HepG2 (cell line): Measurements from ENCODE around the gene OPRL1. TPM values are rescaled to one million over a fixed set of nuclear protein-coding genes. Genes with fewer than 3 reads are reported as not detected.

Source experiments
- ARHGAP35 ChIP-seq: sonication (generic); formaldehyde crosslinking; IDR thresholded peaks from 2 replicates; pipeline ENCODE4 v1.9.0; 2022; ENCODE audit warnings: mild to moderate bottlenecking, inconsistent platforms, moderate library complexity, missing genetic modification reagents, borderline replicate concordance
- GATAD2A ChIP-seq: IDR thresholded peaks from 2 replicates; pipeline ENCODE4 v1.6.1; 2016
- HCFC1 ChIP-seq: fragments of 150-350 bp; IDR thresholded peaks from 2 replicates; pipeline ENCODE4 v1.6.1; 2014; ENCODE audit warnings: low read depth, low read length
- HHEX ChIP-seq: IDR thresholded peaks from 2 replicates; pipeline ENCODE4 v1.6.1; 2016; ENCODE audit warnings: control low read depth
- HOXA7 ChIP-seq: sonication (generic); formaldehyde crosslinking; IDR thresholded peaks from 2 replicates; pipeline ENCODE4 v1.8.1; 2022; ENCODE audit warnings: mild to moderate bottlenecking, missing genetic modification reagents, moderate library complexity
- MBD4 ChIP-seq: IDR thresholded peaks from 2 replicates; pipeline ENCODE4 v1.6.1; 2012; ENCODE audit warnings: low read length, inconsistent platforms, borderline replicate concordance
- NKX3-1 ChIP-seq: sonication (generic); formaldehyde crosslinking; IDR thresholded peaks from 2 replicates; pipeline ENCODE4 v1.5.0; 2020; ENCODE audit warnings: missing genetic modification reagents
- RFX3 ChIP-seq: IDR thresholded peaks from 2 replicates; pipeline ENCODE4 v1.6.1; 2016; ENCODE audit warnings: missing biosample characterization, missing genetic modification reagents
- TCF7 ChIP-seq: sonication (generic); IDR thresholded peaks from 2 replicates; pipeline ENCODE4 v1.6.1; 2016; ENCODE audit warnings: antibody characterized with exemption, low read depth
- TMF1 ChIP-seq: sonication (generic); formaldehyde crosslinking; IDR thresholded peaks from 2 replicates; pipeline ENCODE4 v1.8.1; 2022; ENCODE audit warnings: low read depth, missing genetic modification reagents
- WIZ ChIP-seq: sonication (generic); formaldehyde crosslinking; IDR thresholded peaks from 2 replicates; pipeline ENCODE4 v1.5.1; 2020; ENCODE audit warnings: mild to moderate bottlenecking, missing genetic modification reagents
- ZFP36L2 ChIP-seq: sonication (generic); formaldehyde crosslinking; IDR thresholded peaks from 2 replicates; pipeline ENCODE4 v1.4.0; 2020; ENCODE audit warnings: missing genetic modification reagents
- ZNF124 ChIP-seq: sonication (generic); formaldehyde crosslinking; IDR thresholded peaks from 2 replicates; pipeline ENCODE4 v1.4.0; 2020; ENCODE audit warnings: missing genetic modification reagents
- polyA plus RNA-seq, 8 experiments: library from polyadenylated mRNA; depleted of rRNA in 3 of 8; stranded (reverse) in 7 of 8; unstranded in 1 of 8; fragments of >200 nt; fragmentation: Illumina TruSeq in 4 of 8; extraction: Trizol in 4 of 8; gene quantifications; 2 replicates each; pipeline versions ENCODE4 v1.2.1 to v1.2.3, GENCODE V29; 2011 to 2016; ENCODE audit warnings: low read depth in 4 of 8, missing spikeins in 1 of 8, mixed read lengths in 1 of 8; ENCODE audit not compliant: insufficient read depth in 1 of 8
- total RNA-seq, 5 experiments: library from RNA; depleted of rRNA; stranded (reverse); fragments of >200 nt; fragmentation: Illumina TruSeq; extraction: Trizol; gene quantifications; 2 replicates each; pipeline ENCODE4 v1.2.3, GENCODE V29; 2016; ENCODE audit warnings: low read depth in 1 of 5
- TF ChIP-seq, protein P1 (sequence below): sonication (generic); formaldehyde crosslinking; IDR thresholded peaks from 2 replicates; pipeline ENCODE4; 2020; ENCODE audit warnings: missing genetic modification reagents, mild to moderate bottlenecking, borderline replicate concordance
- TF ChIP-seq, protein P2 (sequence below): sonication (generic); formaldehyde crosslinking; IDR thresholded peaks from 2 replicates; pipeline ENCODE4 v1.5.0; 2020; ENCODE audit warnings: missing genetic modification reagents
- TF ChIP-seq, protein P3 (sequence below): sonication (generic); formaldehyde crosslinking; IDR thresholded peaks from 2 replicates; pipeline ENCODE4 v1.4.0; 2020; ENCODE audit warnings: missing genetic modification reagents, mild to moderate bottlenecking, borderline replicate concordance
- TF ChIP-seq, protein P4 (sequence below): sonication (generic); formaldehyde crosslinking; conservative IDR thresholded peaks from 2 replicates; pipeline ENCODE4 v1.4.0; 2020; ENCODE audit warnings: mild to moderate bottlenecking, missing genetic modification reagents, moderate library complexity
- TF ChIP-seq, protein P5 (sequence below): sonication (generic); formaldehyde crosslinking; IDR thresholded peaks from 2 replicates; pipeline ENCODE4 v1.4.0; 2020; ENCODE audit warnings: missing genetic modification reagents; ENCODE audit errors: not compliant biosample characterization

Gene OPRL1
- total and polyA plus RNA-seq, 2 of the 13 experiments (the other 11 are each of a cell fraction or from before 2014, with no cell fraction given), result 0.35 to 0.71 TPM

DNA sequence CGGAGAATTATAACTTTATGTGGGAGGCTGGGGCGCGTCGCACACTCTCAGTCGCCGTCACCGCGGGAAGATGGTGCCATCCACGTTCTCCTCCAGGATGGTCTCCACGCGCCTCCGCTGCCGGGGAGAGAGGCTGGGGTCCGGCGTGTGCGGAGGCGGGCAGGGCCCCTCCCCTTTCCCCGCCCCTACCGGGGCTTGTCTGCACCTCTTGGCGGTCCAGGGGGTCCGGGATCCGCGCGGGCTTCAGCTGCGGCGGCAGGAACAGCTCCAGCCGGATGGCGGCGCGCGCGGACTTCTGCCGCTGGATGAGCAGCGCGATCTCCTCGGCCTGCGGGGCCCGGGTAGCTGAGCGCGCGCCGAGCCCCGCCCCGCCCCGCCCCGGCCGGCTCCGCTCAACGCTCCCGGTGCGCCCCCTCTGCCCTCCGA, 3.5 kb downstream of the OPRL1 start (continued):
- TF ChIP-seq, protein P1, sequence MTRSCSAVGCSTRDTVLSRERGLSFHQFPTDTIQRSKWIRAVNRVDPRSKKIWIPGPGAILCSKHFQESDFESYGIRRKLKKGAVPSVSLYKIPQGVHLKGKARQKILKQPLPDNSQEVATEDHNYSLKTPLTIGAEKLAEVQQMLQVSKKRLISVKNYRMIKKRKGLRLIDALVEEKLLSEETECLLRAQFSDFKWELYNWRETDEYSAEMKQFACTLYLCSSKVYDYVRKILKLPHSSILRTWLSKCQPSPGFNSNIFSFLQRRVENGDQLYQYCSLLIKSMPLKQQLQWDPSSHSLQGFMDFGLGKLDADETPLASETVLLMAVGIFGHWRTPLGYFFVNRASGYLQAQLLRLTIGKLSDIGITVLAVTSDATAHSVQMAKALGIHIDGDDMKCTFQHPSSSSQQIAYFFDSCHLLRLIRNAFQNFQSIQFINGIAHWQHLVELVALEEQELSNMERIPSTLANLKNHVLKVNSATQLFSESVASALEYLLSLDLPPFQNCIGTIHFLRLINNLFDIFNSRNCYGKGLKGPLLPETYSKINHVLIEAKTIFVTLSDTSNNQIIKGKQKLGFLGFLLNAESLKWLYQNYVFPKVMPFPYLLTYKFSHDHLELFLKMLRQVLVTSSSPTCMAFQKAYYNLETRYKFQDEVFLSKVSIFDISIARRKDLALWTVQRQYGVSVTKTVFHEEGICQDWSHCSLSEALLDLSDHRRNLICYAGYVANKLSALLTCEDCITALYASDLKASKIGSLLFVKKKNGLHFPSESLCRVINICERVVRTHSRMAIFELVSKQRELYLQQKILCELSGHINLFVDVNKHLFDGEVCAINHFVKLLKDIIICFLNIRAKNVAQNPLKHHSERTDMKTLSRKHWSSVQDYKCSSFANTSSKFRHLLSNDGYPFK, result 0 out of 2 replicates have a peak, but pooled peaks have one; percentile 28
- TF ChIP-seq RFX3 (CRISPR knock-in tag) (no peak), TCF7 (no peak), MBD4 (no peak), HOXA7 (CRISPR knock-in tag) (no peak), GATAD2A (peak; percentile 55), NKX3-1 (no peak), HHEX (CRISPR knock-in tag) (no peak), ARHGAP35 (CRISPR knock-in tag) (no peak), WIZ (CRISPR knock-in tag) (no peak), ZNF124 (CRISPR knock-in tag) (no peak), HCFC1 (no peak), TMF1 (CRISPR knock-in tag) (no peak), ZFP36L2 (CRISPR knock-in tag) (no peak)
- TF ChIP-seq, protein P2, sequence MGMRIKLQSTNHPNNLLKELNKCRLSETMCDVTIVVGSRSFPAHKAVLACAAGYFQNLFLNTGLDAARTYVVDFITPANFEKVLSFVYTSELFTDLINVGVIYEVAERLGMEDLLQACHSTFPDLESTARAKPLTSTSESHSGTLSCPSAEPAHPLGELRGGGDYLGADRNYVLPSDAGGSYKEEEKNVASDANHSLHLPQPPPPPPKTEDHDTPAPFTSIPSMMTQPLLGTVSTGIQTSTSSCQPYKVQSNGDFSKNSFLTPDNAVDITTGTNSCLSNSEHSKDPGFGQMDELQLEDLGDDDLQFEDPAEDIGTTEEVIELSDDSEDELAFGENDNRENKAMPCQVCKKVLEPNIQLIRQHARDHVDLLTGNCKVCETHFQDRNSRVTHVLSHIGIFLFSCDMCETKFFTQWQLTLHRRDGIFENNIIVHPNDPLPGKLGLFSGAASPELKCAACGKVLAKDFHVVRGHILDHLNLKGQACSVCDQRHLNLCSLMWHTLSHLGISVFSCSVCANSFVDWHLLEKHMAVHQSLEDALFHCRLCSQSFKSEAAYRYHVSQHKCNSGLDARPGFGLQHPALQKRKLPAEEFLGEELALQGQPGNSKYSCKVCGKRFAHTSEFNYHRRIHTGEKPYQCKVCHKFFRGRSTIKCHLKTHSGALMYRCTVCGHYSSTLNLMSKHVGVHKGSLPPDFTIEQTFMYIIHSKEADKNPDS (CRISPR knock-in tag), result no peak
- TF ChIP-seq, protein P3, sequence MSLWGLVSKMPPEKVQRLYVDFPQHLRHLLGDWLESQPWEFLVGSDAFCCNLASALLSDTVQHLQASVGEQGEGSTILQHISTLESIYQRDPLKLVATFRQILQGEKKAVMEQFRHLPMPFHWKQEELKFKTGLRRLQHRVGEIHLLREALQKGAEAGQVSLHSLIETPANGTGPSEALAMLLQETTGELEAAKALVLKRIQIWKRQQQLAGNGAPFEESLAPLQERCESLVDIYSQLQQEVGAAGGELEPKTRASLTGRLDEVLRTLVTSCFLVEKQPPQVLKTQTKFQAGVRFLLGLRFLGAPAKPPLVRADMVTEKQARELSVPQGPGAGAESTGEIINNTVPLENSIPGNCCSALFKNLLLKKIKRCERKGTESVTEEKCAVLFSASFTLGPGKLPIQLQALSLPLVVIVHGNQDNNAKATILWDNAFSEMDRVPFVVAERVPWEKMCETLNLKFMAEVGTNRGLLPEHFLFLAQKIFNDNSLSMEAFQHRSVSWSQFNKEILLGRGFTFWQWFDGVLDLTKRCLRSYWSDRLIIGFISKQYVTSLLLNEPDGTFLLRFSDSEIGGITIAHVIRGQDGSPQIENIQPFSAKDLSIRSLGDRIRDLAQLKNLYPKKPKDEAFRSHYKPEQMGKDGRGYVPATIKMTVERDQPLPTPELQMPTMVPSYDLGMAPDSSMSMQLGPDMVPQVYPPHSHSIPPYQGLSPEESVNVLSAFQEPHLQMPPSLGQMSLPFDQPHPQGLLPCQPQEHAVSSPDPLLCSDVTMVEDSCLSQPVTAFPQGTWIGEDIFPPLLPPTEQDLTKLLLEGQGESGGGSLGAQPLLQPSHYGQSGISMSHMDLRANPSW (CRISPR knock-in tag), result no peak
- TF ChIP-seq, protein P4, sequence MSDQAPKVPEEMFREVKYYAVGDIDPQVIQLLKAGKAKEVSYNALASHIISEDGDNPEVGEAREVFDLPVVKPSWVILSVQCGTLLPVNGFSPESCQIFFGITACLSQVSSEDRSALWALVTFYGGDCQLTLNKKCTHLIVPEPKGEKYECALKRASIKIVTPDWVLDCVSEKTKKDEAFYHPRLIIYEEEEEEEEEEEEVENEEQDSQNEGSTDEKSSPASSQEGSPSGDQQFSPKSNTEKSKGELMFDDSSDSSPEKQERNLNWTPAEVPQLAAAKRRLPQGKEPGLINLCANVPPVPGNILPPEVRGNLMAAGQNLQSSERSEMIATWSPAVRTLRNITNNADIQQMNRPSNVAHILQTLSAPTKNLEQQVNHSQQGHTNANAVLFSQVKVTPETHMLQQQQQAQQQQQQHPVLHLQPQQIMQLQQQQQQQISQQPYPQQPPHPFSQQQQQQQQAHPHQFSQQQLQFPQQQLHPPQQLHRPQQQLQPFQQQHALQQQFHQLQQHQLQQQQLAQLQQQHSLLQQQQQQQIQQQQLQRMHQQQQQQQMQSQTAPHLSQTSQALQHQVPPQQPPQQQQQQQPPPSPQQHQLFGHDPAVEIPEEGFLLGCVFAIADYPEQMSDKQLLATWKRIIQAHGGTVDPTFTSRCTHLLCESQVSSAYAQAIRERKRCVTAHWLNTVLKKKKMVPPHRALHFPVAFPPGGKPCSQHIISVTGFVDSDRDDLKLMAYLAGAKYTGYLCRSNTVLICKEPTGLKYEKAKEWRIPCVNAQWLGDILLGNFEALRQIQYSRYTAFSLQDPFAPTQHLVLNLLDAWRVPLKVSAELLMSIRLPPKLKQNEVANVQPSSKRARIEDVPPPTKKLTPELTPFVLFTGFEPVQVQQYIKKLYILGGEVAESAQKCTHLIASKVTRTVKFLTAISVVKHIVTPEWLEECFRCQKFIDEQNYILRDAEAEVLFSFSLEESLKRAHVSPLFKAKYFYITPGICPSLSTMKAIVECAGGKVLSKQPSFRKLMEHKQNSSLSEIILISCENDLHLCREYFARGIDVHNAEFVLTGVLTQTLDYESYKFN (CRISPR knock-in tag), result peak; percentile 21; the same call in 1 of the 2 replicates
- TF ChIP-seq, protein P5, sequence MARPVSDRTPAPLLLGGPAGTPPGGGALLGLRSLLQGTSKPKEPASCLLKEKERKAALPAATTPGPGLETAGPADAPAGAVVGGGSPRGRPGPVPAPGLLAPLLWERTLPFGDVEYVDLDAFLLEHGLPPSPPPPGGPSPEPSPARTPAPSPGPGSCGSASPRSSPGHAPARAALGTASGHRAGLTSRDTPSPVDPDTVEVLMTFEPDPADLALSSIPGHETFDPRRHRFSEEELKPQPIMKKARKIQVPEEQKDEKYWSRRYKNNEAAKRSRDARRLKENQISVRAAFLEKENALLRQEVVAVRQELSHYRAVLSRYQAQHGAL (CRISPR knock-in tag), result no peak
